NCI-H345 (cell line): Measurements from ENCODE around the gene GALNT15.

Experiments used
- DNase-seq: peaks from one replicate; lab custom pipeline; 2025; lab: John Stamatoyannopoulos, UW

Gene GALNT15

DNA sequence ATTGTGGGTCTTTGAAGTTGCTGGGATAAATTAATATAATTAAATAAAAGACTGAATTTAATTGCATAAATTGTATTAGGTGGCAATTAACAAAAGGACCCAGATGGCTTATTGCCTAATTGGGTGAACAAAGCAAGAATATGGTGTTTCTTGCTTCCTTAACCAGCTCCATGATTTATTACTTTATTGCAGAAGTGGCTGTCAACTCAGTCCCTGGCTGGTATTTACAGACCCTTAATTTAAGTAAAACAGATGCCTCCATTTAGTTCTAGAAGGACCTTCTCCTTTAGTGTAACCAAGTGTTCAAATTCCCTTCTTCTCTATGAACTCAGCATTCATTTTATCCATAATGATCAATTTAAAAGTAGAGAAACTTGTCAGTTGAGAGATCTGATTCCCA lies 55.2 kb downstream of the GALNT15 start:
- DNase-seq = no peak

DNA sequence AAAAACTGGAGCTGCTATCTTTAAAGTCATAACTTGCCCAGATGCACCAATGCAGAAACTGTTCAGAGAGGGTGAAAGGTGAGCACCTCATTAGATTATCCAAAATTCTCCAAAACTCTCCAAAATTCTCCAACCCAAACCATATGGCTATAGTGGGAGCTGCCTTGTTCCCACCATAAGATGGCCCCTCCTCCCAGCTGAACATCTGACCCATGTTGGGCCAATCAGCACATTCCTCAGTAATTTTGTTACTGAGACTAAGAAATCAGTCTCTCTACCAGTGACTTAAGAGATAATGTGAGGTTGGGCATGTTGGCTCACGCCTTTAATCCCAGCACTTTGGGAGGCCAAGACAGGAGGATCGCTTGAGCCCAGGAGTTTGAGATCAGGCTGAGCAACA lies 57.5 kb downstream of the GALNT15 start:
- no peak for DNase-seq

DNA sequence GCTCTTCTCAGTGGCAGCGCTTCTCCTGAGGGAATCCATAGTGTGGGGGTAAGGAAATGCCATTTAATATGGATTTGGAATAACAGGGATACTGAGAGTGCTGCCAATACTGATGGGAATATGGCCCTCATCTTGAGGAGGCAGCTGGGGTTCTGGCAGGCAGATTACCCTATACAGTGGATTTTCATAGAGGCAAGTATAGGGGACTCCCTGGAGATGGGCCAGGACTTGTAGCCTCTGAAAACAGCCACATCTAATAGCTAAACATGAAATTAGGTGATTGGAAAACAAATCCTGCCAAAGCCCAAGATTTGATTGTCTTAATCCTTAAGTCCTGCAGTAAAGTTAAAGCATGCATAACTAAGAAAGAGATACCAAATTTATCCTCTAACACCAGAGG lies 59.3 kb downstream of the GALNT15 start:
- no peak for DNase-seq

DNA sequence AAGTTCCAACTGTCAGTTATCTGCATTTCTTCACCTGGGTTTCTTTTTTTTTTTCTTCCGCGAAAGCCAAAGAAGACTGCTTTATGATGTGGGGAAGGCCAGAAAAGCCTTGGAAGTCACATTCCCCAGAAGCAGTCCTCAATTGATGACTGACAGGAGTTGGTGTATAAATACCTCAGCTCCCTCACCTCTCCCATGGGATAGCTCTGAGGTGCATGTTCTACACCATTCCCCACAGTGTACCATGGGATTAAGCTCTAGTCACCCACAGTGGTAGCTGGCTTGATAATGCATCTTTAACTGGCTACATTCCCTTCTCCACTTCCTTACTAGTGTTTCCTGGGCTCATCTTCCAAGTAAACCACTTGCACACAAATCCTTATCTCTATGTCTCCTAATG lies 59.8 kb downstream of the GALNT15 start:
- DNase-seq = no peak

DNA sequence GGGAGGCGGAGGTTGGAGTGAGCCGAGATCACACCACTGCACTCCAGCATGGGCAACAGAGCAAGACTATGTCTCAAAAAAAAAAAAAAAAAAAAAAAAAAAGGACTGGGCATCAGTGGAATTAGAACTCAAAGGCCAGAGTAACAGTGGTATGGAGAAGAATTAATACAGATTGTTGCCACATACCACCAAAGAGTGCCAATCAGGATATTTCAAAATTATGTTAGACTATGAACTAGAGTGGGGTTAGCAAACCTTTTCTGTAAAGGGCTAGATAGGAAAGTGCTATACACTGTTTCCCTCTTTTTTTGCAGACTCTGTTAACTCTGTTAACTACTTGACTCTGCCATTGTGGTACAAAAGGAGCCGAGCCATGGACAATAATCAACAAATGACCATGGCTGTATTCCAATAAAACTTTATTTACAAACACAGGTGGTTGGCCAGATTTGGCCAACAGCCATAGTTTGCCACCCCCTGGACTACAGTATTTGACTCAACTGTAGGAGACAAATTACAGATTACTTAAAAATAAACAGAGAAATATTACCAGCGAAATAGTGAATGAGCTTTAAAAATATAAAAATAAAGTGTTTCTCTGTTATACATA lies 61.7 kb downstream of the GALNT15 start:
- no peak for DNase-seq

DNA sequence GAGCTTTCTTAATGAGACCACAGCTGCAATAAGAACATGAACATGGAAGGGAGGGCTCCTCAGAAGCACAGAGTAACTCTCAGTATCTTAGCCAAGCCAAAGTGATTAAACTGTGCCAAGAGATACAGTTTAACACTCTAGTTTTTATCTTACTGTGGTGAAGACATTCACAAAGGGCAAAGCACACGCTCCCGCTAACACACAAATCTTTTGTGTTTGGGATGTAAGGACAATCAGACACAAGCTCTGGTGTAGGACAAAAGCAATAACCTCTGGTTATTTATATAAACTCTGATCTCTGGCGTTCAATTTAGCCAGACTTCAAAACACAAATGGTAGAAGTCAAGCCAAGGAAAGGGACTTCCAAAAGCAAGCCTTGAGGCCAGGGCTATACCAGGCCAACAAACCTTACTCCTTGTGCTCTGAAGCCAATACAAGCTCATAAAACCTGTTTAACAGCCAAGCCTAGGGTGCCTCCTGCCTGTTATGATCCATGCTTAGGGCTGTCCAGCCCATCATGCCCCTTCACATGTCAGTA lies 62.4 kb downstream of the GALNT15 start:
- DNase-seq = no peak

DNA sequence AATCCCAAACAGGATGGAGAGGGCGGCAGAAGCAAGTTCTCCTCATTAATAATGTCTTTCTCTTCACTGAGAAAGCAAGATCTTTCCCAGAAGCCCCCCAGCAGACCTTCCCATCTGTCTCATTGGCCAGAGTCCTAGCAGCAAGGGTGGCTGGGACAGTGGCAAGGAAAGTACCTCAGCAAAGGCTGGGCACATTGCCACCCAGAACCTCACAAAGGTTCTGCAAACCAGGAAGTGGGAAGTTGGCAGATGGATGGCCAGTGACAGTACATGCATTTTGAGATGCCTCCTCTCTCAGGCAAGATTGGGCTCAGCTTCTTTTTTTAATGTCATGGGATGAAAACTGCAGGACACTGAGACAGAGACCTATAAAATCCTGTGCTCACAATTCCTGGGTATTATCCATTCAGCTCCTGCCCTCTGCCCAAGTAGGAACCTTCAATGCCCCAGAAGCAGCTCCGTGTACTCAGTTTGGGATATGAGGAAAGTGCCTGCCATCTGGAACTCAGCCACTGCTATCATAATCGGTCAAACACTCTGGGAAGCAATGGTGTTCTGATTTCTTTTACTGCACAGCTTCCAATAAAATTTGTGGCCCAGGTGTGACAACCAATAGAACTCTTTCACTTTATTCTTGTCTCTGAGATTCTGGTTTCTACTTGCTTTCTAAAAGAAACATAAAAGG lies 64.7 kb downstream of the GALNT15 start:
- DNase-seq = no peak

DNA sequence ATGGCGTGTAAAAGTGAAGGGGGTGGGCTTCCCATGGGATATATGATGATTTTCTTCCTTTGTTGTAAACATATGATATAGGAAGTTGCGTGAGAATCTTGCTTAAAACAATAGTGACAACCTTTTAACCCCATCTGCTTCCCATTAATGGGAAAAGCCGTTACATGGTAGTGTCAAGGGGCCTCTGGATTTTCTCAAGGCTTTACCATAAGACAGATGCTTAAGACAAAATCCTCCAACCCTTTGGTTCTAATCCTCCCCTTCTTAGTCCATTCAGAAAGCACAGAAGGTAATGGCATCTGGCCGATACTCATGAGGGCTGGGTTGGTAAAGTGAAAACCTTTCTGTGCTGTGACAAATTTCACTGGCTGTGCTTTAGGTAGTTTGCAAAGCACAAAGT lies 65.3 kb downstream of the GALNT15 start:
- DNase-seq = no peak

DNA sequence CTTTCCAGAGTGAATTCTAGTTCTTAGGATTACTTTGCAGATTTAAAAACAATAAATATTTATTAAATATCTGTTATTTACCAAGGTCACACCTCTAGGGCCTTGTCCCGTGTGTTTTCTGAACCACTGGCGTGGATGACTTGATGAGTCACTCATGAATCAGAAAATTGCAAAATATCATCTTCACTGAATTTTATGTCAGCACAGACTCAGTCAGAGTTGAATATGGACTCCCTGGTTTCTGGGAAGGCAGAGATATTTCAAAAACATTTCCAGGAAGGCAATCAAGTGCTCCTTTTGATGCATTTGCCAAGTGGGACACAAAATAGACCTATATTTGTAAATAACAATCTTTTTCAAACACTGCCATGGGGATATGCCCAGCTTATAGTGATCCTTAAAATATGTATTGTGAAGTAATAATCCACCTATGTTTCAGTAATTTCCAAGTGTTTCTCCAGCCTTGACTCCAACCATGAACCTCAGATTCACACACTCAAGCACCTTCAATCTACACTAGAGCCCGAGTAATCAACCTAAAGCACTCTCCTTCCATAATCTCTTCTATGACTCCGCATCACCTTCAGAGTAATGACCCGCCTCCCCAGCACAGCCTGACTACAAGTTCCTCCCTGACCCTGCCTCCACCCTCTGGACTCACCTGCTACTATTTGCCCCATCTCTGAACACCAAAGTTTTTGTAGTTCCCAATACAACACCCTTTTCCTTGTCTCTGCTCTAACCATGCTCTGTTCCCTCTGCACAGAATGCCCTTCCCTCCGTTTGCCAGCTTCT lies 65.9 kb downstream of the GALNT15 start:
- DNase-seq = no peak

DNA sequence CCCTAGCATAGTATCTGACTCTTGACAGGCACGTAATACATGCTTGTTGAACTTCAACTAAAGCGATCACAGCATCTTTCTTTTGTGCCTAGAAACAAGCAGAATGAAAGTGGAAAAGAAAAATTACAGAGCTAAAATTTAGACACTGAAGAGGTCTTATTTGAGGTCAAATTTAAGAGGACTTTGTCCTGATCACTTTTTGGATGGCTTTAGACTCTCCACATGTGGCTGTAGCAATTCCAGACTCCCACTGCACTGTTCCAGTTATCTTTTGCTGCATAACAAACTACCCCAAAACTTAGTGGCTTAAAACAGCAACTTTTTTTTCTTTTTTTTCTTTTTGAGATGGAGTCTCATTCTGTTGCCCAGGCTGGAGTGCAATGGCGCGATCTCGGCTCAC lies 66.7 kb downstream of the GALNT15 start:
- no peak for DNase-seq

DNA sequence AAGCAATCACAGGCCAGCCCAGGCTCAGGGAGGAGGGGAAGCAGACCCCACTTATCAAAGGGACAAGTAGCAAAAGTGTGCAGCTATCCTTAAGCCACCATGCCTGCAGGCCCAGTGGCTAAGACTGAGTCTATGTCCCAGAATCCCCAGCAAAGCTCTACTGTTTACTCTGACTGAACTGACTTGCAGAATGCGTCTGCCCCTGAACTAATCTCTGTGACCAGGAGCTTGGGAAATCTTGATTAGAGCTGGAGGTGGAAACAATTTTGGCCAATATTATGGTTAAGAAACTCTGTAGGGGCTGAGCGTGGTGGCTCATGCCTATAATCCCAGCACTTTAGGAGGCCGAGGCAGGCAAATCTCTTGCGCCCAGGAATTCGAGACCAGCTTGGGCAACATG lies 67.7 kb downstream of the GALNT15 start:
- DNase-seq = no peak

DNA sequence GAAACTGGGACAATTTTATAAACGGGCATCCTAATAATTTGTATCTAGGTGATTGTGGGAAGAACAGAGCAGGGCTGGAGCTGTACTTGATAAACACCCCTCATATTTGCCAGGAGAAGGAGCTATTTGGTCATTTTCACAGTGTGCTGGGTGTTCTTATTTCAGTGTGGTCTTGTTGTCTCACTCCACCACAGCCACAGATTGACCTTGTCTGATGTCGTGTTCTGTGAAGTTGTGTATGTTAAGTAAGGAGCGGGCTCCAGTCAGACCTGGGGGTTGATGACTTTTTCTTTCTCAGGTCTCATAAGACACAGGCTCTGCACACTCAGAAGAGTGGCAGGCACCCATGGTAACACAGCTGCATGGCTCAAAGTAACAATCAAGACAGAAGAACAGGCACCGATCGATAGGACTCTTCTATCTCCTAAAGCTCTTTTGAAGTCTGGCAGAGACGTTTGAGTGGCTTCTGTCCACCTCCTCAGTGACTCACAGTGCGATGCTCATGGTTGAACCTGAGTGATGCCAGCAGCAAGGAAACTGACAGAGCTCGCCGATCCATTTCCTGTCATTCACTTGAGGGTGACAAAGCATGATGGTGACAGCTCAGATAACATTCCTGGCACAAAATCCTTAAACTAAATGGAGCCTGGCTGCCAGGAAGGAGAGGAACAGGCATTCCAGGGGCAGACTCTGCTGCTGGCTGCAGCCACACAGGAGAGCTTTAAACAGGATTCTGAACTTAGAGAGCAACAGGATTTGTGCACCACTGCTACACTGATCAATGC lies 69.4 kb downstream of the GALNT15 start:
- DNase-seq = no peak

DNA sequence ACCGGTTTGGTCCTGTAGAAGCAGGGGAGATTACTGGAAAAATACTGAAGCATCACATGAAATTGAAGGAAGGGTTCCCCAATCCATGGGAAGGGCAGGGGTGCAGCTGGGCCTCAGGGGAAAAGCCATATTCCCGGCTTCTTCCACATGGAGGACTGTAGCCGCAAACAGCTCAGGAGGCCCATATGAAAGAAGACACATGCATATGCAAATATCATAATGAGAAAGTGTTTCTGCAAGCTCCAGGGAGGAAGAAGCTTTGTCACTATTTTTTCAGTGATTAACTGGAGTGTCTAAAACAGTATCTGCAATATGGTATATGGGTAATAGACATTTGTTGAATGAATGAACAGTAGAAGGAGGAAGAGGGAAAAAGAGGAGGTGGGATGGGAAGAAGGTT lies 71.1 kb downstream of the GALNT15 start:
- no peak for DNase-seq

DNA sequence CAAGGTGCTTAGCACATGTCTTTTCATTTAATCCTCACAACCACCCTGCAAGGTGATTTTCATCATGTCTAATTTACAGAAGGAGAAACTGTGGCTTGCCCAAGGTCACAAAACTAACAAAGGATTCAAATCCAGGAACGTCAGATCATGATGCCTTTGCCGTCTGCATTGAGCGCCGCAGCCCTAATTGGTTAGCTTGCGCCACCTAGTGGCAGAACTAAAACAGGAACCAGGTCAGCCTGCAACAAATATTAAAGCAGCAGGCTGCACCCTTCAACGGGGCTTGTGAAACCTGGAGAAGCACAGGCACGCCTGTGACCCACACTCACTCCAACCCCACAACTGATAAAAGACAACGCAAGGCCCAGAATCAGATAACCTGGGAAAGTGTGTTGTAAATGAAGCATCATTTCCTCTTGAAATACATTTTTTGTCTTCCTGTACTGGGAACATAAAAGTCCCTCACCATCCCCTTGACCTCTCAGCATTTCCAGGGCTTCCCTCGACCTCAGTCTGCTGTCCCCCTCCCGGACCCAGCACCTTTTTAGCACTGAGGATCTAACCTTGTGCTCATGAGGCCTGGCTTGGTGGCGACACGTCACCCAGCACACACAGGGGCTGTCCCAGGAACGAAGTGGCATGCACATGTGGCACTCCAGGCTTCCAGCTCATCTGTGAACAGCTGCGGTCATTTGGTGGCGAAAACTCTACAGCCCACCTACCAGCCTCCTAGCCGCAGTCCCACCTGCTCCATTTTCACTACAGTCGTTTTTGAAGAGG lies 73.0 kb downstream of the GALNT15 start:
- DNase-seq = peak; percentile 80

DNA sequence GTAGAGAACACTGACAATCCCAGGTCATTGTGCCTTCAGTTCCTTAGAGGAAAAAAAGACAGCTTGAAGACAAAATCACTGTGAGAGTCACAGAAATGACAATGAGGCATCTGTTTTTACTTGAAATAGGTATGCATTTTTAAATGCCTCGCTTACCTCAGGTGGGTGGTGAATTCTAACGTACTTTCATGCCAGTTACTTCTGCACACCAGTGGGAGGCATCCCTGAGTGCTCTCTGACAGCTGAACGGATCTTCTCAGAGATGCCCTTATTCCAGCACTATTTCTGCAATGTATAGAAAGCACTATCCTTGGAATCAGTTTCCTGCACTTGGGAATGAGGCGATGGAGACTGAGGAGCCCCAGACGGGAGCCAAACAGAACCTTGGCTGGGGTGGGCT lies 74.1 kb downstream of the GALNT15 start:
- no peak for DNase-seq

DNA sequence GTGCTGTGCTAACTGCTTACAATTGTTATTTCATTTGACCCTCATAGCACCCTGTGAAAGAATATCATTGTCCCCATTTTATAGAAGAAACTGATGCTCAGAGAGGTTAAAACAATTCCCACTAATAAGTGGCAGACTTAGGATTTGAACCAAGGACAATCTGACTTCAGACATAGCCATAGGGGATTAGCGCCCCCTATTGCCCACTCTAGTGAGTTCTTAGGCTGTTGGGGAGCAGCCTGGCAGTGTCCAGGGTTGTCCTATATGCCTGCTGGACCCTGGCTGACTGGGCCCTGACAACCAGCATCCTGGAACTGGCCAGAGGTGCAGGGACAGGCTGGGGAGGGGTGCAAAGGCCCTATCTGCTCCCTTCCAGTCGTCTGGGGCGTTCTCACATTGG lies 74.9 kb downstream of the GALNT15 start:
- no peak for DNase-seq

DNA sequence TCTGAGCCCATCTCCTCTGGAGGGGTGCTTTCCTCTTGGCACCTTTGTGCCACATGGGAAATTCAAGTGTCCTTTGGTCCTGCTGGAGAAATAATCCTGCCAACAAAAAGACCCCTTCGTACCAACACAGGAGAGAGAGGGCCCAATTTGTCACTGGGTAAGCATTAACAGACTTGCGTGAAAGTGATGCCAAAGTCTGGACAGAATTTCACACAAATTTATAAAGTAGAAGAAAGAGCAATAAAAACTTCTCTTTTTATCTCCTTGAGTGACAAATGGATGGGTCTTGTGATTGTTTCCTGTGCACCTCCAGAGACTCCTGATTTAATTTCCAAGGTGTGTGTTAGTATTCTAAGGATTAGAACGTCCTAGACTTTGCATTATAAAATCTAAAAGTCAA lies 75.4 kb downstream of the GALNT15 start:
- no peak for DNase-seq

DNA sequence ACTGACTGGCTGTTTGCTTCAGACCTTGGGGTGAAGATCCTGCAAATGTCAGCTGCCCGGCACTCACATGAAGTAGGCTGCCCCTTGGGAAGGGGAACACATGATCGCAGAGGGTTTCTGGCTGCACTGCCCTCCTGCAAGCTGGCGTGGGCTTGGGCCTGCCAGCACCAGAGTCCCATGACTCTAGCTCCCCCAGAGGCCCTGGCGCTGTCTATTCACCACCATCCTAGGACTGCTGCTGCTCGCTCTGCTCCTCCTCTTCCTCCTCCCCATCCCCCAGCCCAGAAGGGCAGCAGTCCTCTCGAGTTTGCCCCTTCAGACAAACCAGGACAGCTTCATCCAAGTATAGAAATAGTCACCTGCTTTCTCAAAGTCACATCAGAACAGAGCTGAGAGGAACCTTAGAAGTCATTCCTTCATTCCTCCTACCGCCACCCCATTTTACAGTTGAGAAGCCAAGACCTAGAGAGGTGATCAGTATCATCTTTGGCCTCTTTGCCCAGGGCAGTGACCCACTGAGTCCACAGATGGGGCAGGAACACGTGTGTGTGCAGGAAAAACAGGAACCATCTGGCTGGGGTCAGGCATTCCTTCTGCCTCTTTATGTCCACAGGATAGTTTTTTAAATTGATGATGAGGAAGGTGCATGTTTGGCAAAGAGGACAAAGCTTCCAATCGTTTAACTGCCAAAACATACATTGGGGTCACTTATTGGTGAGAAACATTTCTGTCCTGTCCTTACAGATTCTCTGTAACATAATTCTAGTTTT lies 77.0 kb downstream of the GALNT15 start:
- DNase-seq = no peak

DNA sequence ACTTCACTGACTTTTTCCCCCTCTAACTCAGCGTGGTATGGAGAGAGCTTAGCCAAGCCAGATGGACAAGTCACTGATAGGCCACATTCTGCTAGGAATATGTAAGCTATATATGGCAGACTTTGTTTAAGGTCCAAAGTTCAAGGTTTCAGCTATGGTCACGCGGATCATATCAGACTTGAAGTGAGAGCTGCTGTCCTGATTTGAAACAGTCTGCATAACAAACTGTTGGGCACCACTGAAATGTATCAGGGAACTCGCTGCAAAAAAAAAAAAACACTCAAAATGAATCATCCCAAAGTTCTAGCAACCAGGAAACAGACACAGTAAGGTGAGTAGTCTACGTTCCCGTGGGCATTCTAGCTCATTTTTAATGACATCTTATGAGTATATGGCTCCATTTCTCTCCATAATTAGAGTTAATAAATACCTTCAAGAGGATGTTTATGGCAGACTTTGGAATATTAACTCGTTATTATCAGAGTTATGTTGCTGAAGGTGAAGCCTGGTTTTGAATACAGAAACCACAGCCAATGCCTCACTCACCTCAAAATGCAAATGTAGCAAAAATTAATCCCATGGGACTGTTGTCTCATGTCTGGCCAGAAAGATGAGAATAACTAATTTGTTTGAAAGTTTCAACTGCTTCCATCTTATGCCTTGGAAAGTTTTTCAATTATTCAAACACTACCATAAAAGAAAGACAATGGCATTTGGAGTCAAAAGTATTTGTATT lies 77.9 kb downstream of the GALNT15 start:
- no peak for DNase-seq

DNA sequence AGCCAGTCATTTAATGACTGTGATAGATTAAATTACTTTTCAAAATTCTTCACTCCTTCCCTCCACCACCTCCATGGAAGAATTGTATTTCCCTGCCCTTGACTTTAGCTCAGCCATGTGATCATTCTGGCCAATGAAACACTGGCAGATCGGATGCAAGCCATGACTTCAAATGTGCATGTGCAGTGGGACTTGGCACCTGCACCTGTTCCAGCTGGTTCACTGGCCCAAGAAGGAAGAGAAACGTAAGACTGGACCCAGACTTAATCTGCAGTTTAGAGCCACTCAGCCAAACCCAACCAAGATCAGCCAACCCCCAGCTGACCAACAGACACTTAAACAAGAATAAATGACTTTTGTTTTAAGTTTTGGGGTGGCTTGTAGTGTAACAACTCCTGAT lies 78.5 kb downstream of the GALNT15 start:
- no peak for DNase-seq
